Measurements from ENCODE around the gene SLC22A9. TPM values are rescaled to one million over a fixed set of nuclear protein-coding genes. Genes with fewer than 3 reads are reported as not detected.

SLC22A9 gene
- polyA plus RNA-seq, 1 donor from 2014 or later = not detected

DNA sequence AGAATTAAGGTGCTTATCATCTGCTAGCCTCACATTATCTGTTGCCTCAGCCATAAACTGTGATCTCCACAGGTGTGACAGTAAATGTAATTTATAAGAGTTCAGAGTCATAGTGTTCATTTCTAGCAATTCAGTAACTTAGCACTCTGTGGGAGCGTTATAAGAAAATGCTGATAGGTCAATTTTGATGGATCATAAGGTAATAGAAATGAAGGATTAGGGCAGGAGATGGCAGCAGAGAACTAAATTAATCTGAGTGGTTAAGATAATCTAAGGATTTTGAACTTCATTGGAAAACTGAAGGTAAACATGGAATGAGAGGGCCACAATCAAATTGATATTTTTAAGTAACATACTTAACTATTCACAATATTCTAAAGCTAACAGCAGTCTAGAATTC lies 26.5 kb upstream of the SLC22A9 start:
- Histone ChIP-seq H3K4me3 (ENCODE audit: low read length) (no peak overlapping the region), H3K9me2 (ENCODE audit: insufficient read depth, low read length) (no peaks in the 10 kb centered on the region), H3K9me3 (ENCODE audit: low read length) (no peaks in the 10 kb centered on the region), H4K20me1 (ENCODE audit: insufficient read depth) (no peaks in the 10 kb centered on the region), H3F3A (ENCODE audit: insufficient read depth, low read length, poor library complexity, severe bottlenecking) (no peaks in the 10 kb centered on the region), H3K27me3 (ENCODE audit: insufficient read depth, low read depth, low read length) (no peaks in the 10 kb centered on the region), H3K79me2 (replicated peaks; ENCODE audit: insufficient read depth, low read length) (no peaks in the 10 kb centered on the region), H3K27ac (ENCODE audit: low read length) (no peak overlapping the region), H3K9ac (ENCODE audit: low read length) (no peak overlapping the region), H2AFZ (ENCODE audit: low read depth, low read length) (no peak overlapping the region), H3K4me2 (ENCODE audit: low read length) (no peak overlapping the region), H3K36me3 (ENCODE audit: insufficient read depth, low read length) (no peaks in the 10 kb centered on the region)
- no peak for TF ChIP-seq SMC3 (conservative IDR thresholded peaks at IDR 0.05; ENCODE audit: poor library complexity)
- TF ChIP-seq RAD21 (conservative IDR thresholded peaks at IDR 0.05) = no peak
- no peak for TF ChIP-seq TAF1 (IDR thresholded peaks at IDR 0.05; ENCODE audit: low read depth)
- no peak for TF ChIP-seq EP300 (conservative IDR thresholded peaks at IDR 0.05; ENCODE audit: poor library complexity, severe bottlenecking)
- no peak for TF ChIP-seq CTCF (IDR thresholded peaks at IDR 0.05; ENCODE audit: poor library complexity, severe bottlenecking)
- TF ChIP-seq MXI1 (conservative IDR thresholded peaks at IDR 0.05; ENCODE audit: poor library complexity, severe bottlenecking) = no peak
- TF ChIP-seq EZH2 (IDR thresholded peaks at IDR 0.05; ENCODE audit: borderline replicate concordance, insufficient read depth, low read length, poor library complexity, severe bottlenecking) = no peak
- TF ChIP-seq POLR2AphosphoS5 (IDR thresholded peaks at IDR 0.05) = no peak
- TF ChIP-seq REST (IDR thresholded peaks at IDR 0.05; ENCODE audit: borderline replicate concordance) = no peak

- Histone ChIP-seq H3K27ac (ENCODE audit: low read length) (no peak overlapping the region), H3K36me3 (ENCODE audit: insufficient read depth, low read length) (no peaks in the 10 kb centered on the region), H2AFZ (ENCODE audit: low read depth, low read length) (no peak overlapping the region), H3K79me2 (replicated peaks; ENCODE audit: insufficient read depth, low read length) (no peaks in the 10 kb centered on the region), H3K9ac (ENCODE audit: low read length) (no peak overlapping the region), H3K9me3 (ENCODE audit: low read length) (no peaks in the 10 kb centered on the region), H3F3A (ENCODE audit: insufficient read depth, low read length, poor library complexity, severe bottlenecking) (no peaks in the 10 kb centered on the region), H3K4me2 (ENCODE audit: low read length) (no peak overlapping the region), H3K4me3 (ENCODE audit: low read length) (no peak overlapping the region), H4K20me1 (ENCODE audit: insufficient read depth) (no peaks in the 10 kb centered on the region), H3K9me2 (ENCODE audit: insufficient read depth, low read length) (no peaks in the 10 kb centered on the region), H3K27me3 (ENCODE audit: insufficient read depth, low read depth, low read length) (no peaks in the 10 kb centered on the region)
- no peak for TF ChIP-seq CTCF (IDR thresholded peaks at IDR 0.05; ENCODE audit: poor library complexity, severe bottlenecking)
- TF ChIP-seq POLR2AphosphoS5 (IDR thresholded peaks at IDR 0.05) = no peak
- TF ChIP-seq TAF1 (IDR thresholded peaks at IDR 0.05; ENCODE audit: low read depth) = no peak
- no peak for TF ChIP-seq EP300 (conservative IDR thresholded peaks at IDR 0.05; ENCODE audit: poor library complexity, severe bottlenecking)
- no peak for TF ChIP-seq MXI1 (conservative IDR thresholded peaks at IDR 0.05; ENCODE audit: poor library complexity, severe bottlenecking)
- no peak for TF ChIP-seq RAD21 (conservative IDR thresholded peaks at IDR 0.05)
- no peak for TF ChIP-seq REST (IDR thresholded peaks at IDR 0.05; ENCODE audit: borderline replicate concordance)
- no peak for TF ChIP-seq SMC3 (conservative IDR thresholded peaks at IDR 0.05; ENCODE audit: poor library complexity)
- no peak for TF ChIP-seq EZH2 (IDR thresholded peaks at IDR 0.05; ENCODE audit: borderline replicate concordance, insufficient read depth, low read length, poor library complexity, severe bottlenecking)
Observed at GRCh38 chr11:63352144-63352543, 17.4 kb upstream of the SLC22A9 start.
